NB4 (cell line): ENCODE data around the gene MYO7B.

Experiments
- DNase-seq: peaks from one replicate; pipeline ENCODE4 v3.0.0; 2010; ENCODE audit warnings: low read depth
- H3K4me3 ChIP-seq: one replicate; pipeline ENCODE4 v1.5.1; 2011; ENCODE audit warnings: mild to moderate bottlenecking, low read depth, low read length, moderate library complexity
- MYC ChIP-seq: IDR thresholded peaks from 2 replicates; pipeline ENCODE4 v1.6.1; 2011; ENCODE audit warnings: low read depth, low read length
- POLR2A ChIP-seq: IDR thresholded peaks from 2 replicates; pipeline ENCODE4 v1.6.1; 2011; ENCODE audit warnings: mild to moderate bottlenecking; ENCODE audit not compliant: insufficient read length; ENCODE audit errors: extremely low read depth
- TF ChIP-seq, protein P1 (sequence below): IDR thresholded peaks from 2 replicates; pipeline ENCODE4 v1.6.1; 2011; ENCODE audit warnings: low read depth, low read length
- TF ChIP-seq, protein P2 (sequence below): IDR thresholded peaks from one replicate; pipeline ENCODE4 v1.5.1; 2012; ENCODE audit warnings: low read depth, low read length

MYO7B gene

DNA sequence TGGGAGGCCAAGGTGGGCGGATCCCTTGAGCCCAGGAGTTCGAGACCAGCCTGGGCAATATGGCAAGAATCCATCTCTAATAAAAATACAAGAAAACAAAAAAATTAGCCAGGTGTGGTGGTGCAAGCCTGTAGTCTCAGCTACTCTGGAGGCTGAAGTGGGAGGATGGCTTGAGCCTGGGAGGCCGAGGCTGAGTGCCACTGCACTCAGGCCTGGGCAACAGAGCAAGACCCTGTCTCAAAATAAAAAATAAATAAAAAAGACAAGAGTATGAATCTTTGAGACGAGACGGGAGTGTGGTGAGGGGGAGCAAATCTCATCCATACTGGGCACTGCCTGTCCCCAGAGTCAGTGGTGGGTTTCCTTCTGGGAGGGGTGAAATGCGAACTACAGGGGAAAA lies 122.7 kb downstream of the MYO7B start:
- H3K4me3 ChIP-seq, result no peak overlapping the region
- no peak for DNase-seq
- TF ChIP-seq MYC, result no peak
- TF ChIP-seq, protein P1, sequence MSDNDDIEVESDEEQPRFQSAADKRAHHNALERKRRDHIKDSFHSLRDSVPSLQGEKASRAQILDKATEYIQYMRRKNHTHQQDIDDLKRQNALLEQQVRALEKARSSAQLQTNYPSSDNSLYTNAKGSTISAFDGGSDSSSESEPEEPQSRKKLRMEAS, result no peak

DNA sequence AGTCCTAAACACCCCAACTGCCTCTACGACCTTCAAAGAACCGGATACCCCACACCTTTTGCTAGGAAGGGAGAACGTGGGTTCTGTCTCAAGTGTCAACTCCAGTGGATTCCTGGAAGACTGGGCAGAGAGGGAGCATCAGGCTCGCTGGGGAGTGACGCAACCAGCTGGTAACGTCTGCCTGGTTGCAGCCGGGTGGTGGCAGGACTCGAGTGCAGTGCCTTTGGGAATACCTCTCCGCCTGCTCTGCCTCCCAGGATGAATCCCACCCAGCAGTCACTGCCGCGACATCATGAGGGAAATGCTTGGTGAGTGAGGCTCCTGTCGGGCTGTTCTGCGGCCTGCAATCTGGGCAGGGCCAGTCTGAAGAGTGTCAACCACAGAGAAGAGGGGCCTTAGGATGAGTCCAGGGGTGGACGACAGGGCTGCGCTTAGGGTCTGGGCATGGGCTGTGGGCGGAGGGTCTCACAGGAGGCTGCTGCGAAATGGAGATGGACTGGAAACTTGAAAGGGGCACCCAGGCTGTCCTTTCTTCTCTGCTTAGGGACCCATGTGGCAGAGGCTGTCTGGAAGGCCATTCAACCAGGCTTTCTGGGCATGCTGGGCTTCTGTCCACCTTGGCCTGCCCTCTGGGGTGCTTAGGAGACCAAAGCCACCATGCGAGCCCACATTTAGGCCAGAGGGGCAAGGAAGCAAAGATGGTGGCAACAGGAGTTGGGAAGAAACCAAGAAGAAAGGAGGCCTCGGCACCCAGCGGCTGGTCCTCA lies 123.3 kb downstream of the MYO7B start:
- H3K4me3 ChIP-seq, result no peak overlapping the region
- TF ChIP-seq, protein P2, sequence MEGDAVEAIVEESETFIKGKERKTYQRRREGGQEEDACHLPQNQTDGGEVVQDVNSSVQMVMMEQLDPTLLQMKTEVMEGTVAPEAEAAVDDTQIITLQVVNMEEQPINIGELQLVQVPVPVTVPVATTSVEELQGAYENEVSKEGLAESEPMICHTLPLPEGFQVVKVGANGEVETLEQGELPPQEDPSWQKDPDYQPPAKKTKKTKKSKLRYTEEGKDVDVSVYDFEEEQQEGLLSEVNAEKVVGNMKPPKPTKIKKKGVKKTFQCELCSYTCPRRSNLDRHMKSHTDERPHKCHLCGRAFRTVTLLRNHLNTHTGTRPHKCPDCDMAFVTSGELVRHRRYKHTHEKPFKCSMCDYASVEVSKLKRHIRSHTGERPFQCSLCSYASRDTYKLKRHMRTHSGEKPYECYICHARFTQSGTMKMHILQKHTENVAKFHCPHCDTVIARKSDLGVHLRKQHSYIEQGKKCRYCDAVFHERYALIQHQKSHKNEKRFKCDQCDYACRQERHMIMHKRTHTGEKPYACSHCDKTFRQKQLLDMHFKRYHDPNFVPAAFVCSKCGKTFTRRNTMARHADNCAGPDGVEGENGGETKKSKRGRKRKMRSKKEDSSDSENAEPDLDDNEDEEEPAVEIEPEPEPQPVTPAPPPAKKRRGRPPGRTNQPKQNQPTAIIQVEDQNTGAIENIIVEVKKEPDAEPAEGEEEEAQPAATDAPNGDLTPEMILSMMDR, result no peak
- TF ChIP-seq MYC (no peak), POLR2A (no peak)
- TF ChIP-seq, protein P1, result no peak
- DNase-seq, result no peak

DNA sequence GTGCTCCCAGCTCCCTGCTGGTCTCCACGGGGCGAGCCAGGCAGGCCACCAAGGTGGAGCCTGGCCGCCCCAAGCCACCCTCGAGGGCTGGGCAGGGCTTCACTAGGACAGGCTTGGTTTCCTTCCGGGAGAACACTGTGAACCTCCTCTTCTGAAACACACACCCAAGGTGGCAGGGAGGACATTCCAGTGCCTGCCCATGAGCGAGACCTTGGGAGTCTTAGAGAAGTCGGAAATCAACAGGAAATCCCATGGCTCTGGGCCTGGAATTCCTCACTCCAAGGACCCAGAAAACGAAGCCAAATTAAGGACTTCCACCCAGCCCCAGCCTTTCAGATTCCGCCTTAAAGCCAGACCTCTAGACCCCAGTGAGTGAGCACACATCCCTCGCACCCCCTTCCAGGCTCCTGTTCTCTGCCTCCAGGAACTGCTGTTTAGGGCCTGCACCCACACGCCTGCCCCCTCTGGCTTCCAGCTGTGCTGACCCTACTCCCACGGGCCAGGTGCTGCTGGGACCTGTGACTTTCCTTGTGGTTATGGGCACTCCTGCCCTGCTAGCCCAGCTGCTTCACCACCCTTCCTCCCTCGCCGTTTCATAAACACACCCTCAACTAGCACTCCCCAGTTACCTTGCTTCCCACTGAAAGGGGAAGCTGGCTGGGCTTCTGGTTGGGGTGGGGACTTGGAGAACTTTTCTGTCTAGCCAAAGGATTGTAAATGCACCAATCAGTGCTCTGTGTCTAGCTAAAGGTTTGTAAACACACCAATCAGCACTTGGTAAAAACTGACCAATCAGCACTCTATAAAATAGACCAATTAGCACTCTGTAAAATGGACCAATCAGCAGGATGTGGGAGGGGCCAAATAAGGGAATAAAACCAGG lies 124.2 kb downstream of the MYO7B start:
- TF ChIP-seq, protein P1, result no peak
- TF ChIP-seq POLR2A (no peak), MYC (0 out of 2 replicates have a peak, but pooled peaks have one; percentile 23)
- TF ChIP-seq, protein P2, result no peak
- no peak overlapping the region for H3K4me3 ChIP-seq
- peak; percentile 70 for DNase-seq

DNA sequence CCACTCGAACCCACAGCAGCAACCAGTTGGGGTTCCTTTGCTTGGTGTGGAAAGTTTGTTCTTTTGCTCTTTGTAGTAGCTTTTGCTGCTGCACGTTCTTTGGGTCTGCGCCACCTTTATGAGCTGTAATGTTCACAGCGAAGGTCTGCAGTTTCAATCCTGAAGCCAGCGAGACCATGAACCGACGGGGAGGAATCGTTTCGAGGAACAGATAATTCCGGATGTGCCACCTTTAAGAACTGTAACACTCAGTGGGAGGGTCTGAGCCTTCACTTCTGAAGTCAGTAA lies 124.8 kb downstream of the MYO7B start:
- TF ChIP-seq, protein P1, result no peak
- TF ChIP-seq, protein P2, result no peak
- TF ChIP-seq POLR2A, result no peak
- TF ChIP-seq MYC, result no peak
- H3K4me3 ChIP-seq, result no peak overlapping the region
- DNase-seq, result no peak

DNA sequence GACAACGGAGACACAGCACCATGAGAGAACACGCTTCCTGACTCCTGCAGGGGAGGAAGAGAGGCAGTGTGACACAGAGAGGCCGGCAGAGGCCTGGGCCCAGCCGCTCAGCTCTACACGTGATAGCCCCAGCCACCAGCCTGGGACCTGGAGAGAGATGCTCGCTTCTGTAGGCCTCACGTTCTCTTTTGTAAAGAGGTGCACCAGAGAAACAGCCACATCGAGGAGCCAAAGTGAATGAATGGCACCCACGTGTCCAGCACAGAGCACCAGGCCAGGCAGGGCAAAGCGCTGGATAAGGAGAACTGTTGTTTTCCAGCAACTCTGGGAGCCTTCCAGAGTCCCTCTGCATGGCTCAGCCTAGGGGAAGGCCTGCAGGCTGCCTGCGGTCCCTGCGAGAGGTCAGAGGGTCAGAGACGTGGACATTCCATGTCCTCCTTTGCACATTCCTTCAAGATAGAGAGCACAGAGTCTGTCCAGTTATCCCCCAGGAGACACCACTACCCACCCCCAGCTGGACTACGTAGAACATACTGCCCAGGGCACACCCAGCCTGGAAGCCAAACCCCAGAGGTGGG lies 125.7 kb downstream of the MYO7B start:
- H3K4me3 ChIP-seq, result no peak overlapping the region
- TF ChIP-seq, protein P1, result no peak
- TF ChIP-seq POLR2A, result no peak
- TF ChIP-seq MYC, result no peak
- TF ChIP-seq, protein P2, result no peak
- DNase-seq, result no peak
